SHP77 (cell line): ENCODE data around the gene ANKRD16.
"Not testable (repeated sequence)": the region's sequence is repeated elsewhere in the genome, so short reads cannot be mapped to it uniquely, and the experiment has no call there.

Source experiments
- DNase-seq, 2 experiments: peaks; one replicate each; lab custom pipeline; 2025; lab: John Stamatoyannopoulos, UW

Gene ANKRD16

DNA sequence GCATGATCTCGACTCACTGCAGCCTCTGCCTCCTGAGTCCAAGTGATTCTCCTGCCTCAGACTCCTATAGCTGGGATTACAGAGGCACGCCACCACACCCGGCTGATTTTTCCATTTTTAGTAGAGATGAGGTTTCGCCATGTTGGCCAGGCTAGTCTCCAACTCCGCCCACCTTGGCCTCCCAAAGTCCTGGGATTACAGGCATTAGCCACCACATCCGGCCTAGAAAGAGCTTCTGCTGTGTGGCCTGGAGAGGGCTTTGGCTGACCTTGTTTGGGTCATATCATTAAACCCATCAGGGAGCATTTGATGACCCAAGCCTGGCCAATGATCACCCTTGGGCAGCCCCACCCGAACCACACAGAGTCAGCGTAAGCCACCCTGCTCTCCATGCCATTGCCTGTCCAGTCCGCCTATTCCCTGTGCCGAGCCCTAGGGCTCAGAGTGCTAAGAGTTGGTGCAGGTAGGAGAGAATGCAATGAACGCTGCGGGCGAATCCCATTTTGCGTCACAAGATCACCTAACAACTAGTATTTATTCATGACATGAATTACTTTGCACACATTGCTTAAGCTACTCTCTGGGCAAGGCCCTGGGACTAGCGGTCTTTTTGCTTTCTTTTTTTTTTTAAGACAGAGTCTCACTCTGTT lies 54.1 kb downstream of the ANKRD16 start:
- DNase-seq, result no peak

- DNase-seq, result no peak
Measured at GRCh38 chr10:5833814-5834213, 55.9 kb downstream of the ANKRD16 start.

- DNase-seq, result no peak
Measured at GRCh38 chr10:5832946-5833345, 56.7 kb downstream of the ANKRD16 start.

DNA sequence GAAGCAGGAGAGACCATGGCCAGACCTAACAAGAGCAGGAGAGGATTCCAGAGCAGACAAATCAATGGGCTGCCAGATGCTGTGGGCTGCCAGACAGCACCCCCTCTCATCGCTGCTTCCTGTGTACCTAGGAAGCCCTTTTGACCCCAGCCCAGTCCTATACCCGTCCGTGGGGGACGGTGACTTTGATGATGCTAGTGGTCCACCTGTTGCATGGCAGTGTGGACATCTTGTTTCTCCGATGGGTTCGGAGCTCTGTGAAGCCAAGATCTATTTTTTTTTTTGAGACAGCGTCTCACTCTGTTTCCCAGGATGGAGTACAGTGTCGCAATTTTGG lies 58.3 kb downstream of the ANKRD16 start:
- DNase-seq, result no peak

GRCh38 chr10:5830629-5831445 lies 58.9 kb downstream of the ANKRD16 start:
- no peak for DNase-seq

GRCh38 chr10:5829267-5829666 lies 60.4 kb downstream of the ANKRD16 start:
- no peak for DNase-seq

DNA sequence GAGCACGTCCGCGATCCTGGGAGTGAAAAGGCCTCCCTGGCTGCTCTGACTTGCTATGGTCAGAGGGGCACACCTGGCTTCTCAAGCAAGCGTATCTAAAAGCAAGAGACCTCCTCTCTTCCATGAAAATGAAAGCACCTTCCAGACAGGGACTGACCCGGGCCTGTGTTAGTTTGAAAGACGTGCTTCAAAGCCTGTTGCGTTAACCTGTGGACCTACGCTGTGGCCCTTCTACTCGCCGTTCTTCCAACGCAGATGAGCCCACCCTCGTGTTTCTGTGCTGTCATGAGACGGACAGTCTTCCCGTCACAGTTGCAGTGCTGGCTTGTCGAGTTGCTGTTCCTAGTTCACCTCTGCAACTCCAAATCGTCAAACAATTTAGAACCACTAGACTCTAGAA lies 61.0 kb downstream of the ANKRD16 start:
- DNase-seq, result no peak

DNA sequence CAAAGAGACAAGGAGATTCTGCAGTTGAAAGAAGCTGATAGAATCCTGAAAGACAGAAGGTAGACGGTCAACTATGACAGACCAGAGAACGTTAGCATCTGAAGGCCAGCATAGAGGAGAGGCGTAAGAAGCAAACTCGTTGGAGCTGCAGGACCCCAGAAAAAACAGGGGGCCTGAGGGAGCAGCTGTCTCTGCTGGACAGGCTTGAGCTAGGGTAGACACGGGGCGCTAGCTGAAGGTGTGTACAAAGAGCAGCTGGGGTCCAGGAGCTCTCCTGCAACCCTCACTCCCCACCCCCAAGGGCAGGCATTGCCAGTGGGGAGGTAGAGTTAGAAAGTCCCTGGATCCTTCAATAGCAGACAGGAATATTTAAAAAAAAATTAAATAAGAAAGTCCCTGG lies 61.9 kb downstream of the ANKRD16 start:
- no peak for DNase-seq

DNA sequence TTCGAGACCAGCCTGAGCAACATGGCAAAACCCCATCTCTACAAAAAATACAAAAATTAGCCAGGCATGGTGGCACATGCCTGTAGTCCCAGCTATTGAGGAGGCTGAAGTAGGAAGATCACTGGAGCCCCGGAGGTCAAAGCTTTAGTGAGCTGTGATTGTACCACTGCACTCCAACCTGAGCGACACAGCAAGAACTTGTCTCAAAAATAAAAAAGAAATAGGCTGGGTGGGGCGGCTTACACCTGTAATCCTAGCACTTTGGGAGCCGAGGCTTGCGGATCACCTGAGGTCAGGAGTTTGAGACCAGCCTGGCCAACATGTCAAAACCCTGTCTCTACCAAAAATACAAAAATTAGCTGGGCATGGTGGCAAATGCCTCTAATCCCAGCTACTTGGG lies 63.2 kb downstream of the ANKRD16 start:
- not testable (repeated sequence) for DNase-seq

GRCh38 chr10:5818894-5819293 lies 70.8 kb downstream of the ANKRD16 start:
- no peak for DNase-seq

DNA sequence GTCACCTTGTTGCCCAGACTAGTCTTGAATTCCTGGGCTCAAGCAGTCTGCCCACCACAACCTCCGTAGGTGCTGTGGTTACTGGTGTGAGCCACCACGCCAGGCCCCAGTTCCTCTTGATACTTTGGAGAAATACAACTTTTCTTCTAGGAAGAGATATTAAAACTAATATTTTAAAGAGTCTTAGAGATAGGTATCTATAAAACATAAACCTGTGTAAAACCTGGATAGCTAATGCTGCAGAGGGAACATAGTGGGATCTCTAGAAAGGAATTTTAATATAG lies 71.7 kb downstream of the ANKRD16 start:
- no peak for DNase-seq

DNA sequence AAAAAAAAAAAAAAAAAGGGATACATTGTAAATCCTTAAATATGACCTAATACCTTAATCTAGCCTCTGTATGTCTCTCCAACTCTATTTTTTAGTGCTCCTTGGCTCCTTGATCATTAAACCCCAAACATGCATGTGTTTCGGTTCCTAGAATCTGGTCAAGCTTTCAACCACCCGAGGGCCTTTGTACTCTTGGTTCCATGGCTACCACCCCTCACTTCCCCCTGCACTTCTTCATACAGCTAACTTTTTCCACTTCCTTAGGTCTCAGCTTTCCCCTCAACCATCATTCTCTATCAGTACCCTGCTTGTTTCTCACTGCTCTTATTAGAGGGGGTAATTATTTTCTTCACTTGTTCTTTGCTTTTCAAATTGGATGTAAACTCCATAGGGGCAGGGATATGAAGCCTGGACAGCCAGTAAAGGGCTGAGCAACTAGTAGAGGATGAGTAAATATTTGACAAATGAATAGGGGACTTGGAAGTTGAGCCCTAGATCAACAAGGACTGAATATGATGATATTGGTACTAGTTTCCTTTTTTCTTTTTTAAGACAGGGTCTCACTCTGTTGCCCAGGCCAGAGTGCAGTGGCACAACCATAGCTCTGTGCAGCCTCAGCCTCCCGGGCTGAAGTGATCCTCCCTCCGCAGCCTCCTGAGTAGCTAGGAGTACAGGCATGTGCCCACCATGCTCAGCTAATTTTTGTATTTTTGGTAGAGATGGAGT lies 72.2 kb downstream of the ANKRD16 start:
- DNase-seq, result no peak

DNA sequence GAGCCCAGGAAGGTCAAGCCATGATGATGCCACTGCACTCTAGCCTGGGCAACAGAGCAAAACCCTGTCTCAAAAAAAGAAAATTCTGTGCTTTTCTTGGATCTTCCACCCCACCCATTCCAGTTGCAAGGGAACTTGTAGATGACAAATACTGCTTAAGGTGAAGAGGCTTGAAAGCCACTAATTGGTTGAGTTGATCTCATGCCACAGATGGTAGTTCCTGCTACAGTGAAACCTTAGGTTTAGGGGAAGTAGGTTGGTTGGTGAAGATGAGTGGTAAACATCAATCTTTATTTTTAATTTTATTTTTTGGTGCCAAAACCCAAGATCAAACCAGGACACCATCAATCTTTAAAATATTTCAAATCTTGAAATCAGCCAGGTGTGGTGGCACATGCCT lies 73.5 kb downstream of the ANKRD16 start:
- DNase-seq, result no peak

GRCh38 chr10:5814110-5815107 lies 75.3 kb downstream of the ANKRD16 start:
- DNase-seq, result peak in 1 of 2 experiments; percentile 14

- DNase-seq, result peak; percentile 86 to 89
Measured at GRCh38 chr10:5813341-5814109, 76.2 kb downstream of the ANKRD16 start, which contains the start of gene GDI2. GDI2 (minus strand) TSS chr10:5813434; CDS start chr10:5813258, 176 bp downstream.

GRCh38 chr10:5813091-5813340 lies 76.7 kb downstream of the ANKRD16 start:
- no peak for DNase-seq

GRCh38 chr10:5812283-5813090 lies 77.2 kb downstream of the ANKRD16 start:
- peak in 1 of 2 experiments; percentile 24 for DNase-seq
